Posterior vena cava (tissue), 2 donors: ENCODE data around the gene KPTN. TPM values are rescaled to one million over a fixed set of nuclear protein-coding genes. Genes with fewer than 3 reads are reported as not detected.

Source experiments
- DNase-seq: peaks from one replicate; pipeline ENCODE4 v3.0.0-alpha.2; 2020; ENCODE audit warnings: low spot score
- intact Hi-C, 2 donors: fragments of 100-400 bp; cut with DNase I; formaldehyde crosslinking; loops; one replicate each; pipeline versions ENCODE4 v1.14.1 to v1.14.2; 2022 to 2023
- long read RNA-seq, 2 donors: library from polyadenylated mRNA; unstranded; transcript quantifications; one replicate each; pipeline ENCODE4 v2.0.0, GENCODE V29; 2020 to 2021
- total RNA-seq, 2 donors: library from RNA; stranded (reverse); fragmentation: NEBNext Ultra II Directional; extraction: Animal tissue kit (Norgen Biotek cat#: 25700); gene quantifications; one replicate each; pipeline ENCODE4 v1.2.1, GENCODE V29; 2021
- donor health status: DM: yes; HTN: yes; CAD: no.
- donor health status: DM: yes; HTN: yes; CAD: no.

The KPTN gene
- 1 to 10 TPM; 6.5 to 7.9 TPM for total RNA-seq
- long read RNA-seq, donor 1 = 0 reads
- long read RNA-seq, donor 2, transcript KPTN-201 (12 exons, 1,691 nt) = major isoform, 7 of 18 reads
- long read RNA-seq, donor 2, partial matches to known transcripts = 2 of 18 reads
- long read RNA-seq, donor 2, other reads (novel, unspliced or antisense) = 9 of 18 reads

- intact Hi-C loops = no loop called here
- peak; percentile 97 for DNase-seq
These were observed at the start of gene KPTN for GRCh38 chr19:47483800-47484690. Gene KPTN, minus strand, starts transcription at chr19:47484219. Its CDS starts 59 bp downstream, at chr19:47484160.

- intact Hi-C loops = no loop called here
- DNase-seq = no peak
These were observed 47.8 kb upstream of the KPTN start for GRCh38 chr19:47531640-47532387.

- DNase-seq = no peak
- intact Hi-C loops = no loop called here
These were observed 45.2 kb upstream of the KPTN start for GRCh38 chr19:47529018-47529742.

GRCh38 chr19:47526798-47527197 lies 42.8 kb upstream of the KPTN start:
- DNase-seq = no peak
- intact Hi-C loops = no loop called here

GRCh38 chr19:47523473-47523872 lies 39.5 kb upstream of the KPTN start:
- intact Hi-C loops = no loop called here
- no peak for DNase-seq

GRCh38 chr19:47521473-47522180 lies 37.6 kb upstream of the KPTN start:
- intact Hi-C loops = no loop called here
- no peak for DNase-seq

GRCh38 chr19:47520839-47521238 lies 36.8 kb upstream of the KPTN start:
- DNase-seq = no peak
- intact Hi-C loops = no loop called here

GRCh38 chr19:47520343-47520806 lies 36.4 kb upstream of the KPTN start:
- intact Hi-C loops = no loop called here
- DNase-seq = no peak

GRCh38 chr19:47518854-47519253 lies 34.8 kb upstream of the KPTN start:
- no peak for DNase-seq
- intact Hi-C loops = loop anchor here (1.0 to 5.0 kb wide), 2 partner anchors 82 to 88 kb away; partner anchors contain the start of gene BICRA (in 1 of the 2)

GRCh38 chr19:47518139-47518538 lies 34.1 kb upstream of the KPTN start:
- intact Hi-C loops = loop anchor here in 1 of 2 donors (5.0 kb wide), 1 partner anchor 89 kb away; the partner anchor contains the start of gene BICRA

GRCh38 chr19:47514869-47515588 lies 31.0 kb upstream of the KPTN start, which contains the start of gene NAPA:
Gene NAPA, minus strand, starts transcription at chr19:47515063. Its CDS starts 123 bp downstream, at chr19:47514940.
- intact Hi-C loops = loop anchor here in 1 of 2 donors (5.0 kb wide), 1 partner anchor 92 kb away; the partner anchor contains the start of gene BICRA
- peak; percentile 100 for DNase-seq

More at GRCh38 chr19:47518139-47518538, 34.1 kb upstream of the KPTN start:
- no peak for DNase-seq

GRCh38 chr19:47514151-47514868 lies 30.3 kb upstream of the KPTN start:
- DNase-seq = peak; percentile 89
- intact Hi-C loops = no loop called here

- intact Hi-C loops = no loop called here
- no peak for DNase-seq
These were observed 28.9 kb upstream of the KPTN start for GRCh38 chr19:47512948-47513319.

GRCh38 chr19:47512183-47512947 lies 28.3 kb upstream of the KPTN start:
- intact Hi-C loops = no loop called here

GRCh38 chr19:47511681-47512080 lies 27.7 kb upstream of the KPTN start:
- intact Hi-C loops = no loop called here
- no peak for DNase-seq

More at GRCh38 chr19:47512183-47512947, 28.3 kb upstream of the KPTN start:
- DNase-seq = no peak

- no peak for DNase-seq
- intact Hi-C loops = no loop called here
These were observed 27.1 kb upstream of the KPTN start for GRCh38 chr19:47511128-47511517.
